Coronary artery (tissue), 2 donors: ENCODE measurements around the gene WDFY2.
A peak's percentile ranks its signal among the peaks of the same experiment; 100 is the strongest.

Experiments
- DNase-seq: peaks from one replicate; pipeline ENCODE4 v3.0.0-alpha.2; 2017; ENCODE audit warnings: low spot score
- H3K27ac ChIP-seq, 2 donors: fragments of 200-600 bp; sonication (generic); one replicate each; pipeline ENCODE4 v1.5.1; 2016 to 2019
- H3K4me3 ChIP-seq: fragments of 200-600 bp; sonication (generic); 2 replicates; pipeline ENCODE4 v1.5.1; 2016; ENCODE audit warnings: mild to moderate bottlenecking, moderate library complexity
- CTCF ChIP-seq: fragments of 200-600 bp; sonication (generic); IDR thresholded peaks from one replicate; pipeline ENCODE4 v1.5.1; 2019; ENCODE audit warnings: antibody characterized with exemption

The WDFY2 gene

GRCh38 chr13:51807041-51807440, 222.8 kb downstream of the WDFY2 start:
- TF ChIP-seq CTCF, result no peak
- no peak overlapping the region for H3K4me3 ChIP-seq
- DNase-seq, result no peak
- no peak overlapping the region for H3K27ac ChIP-seq

GRCh38 chr13:51808811-51809210, 224.5 kb downstream of the WDFY2 start:
- H3K27ac ChIP-seq, result no peak overlapping the region
- no peak for DNase-seq
- no peak overlapping the region for H3K4me3 ChIP-seq
- TF ChIP-seq CTCF, result no peak

DNA sequence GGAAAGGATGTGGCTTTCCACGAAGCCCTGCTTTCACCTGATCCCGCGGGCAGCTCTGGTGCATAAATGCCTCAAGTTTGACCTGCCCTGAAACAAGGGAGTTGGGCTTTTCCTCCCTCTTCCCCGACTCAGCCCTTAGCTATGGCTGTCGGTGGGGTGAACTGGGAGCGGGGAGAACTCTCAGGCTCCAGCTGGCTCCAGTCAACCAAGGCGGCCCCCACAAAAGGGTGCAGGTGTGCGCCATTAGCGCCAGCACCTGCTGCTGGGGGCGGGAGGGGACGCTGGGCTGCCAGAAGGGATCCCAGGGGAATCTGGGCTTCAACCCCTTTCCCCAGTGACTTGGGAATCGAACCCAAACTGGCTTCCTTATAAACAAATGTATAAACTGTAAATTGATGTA, 226.8 kb downstream of the WDFY2 start:
- Histone ChIP-seq H3K27ac (no peak overlapping the region), H3K4me3 (no peak overlapping the region)
- TF ChIP-seq CTCF, result no peak
- DNase-seq, result no peak

- H3K27ac ChIP-seq, result peak overlapping the region in 1 of 2 donors; percentile 10
- TF ChIP-seq CTCF, result no peak
- DNase-seq, result no peak
- no peak overlapping the region for H3K4me3 ChIP-seq
These were observed 227.7 kb downstream of the WDFY2 start for GRCh38 chr13:51811920-51812451.

DNA sequence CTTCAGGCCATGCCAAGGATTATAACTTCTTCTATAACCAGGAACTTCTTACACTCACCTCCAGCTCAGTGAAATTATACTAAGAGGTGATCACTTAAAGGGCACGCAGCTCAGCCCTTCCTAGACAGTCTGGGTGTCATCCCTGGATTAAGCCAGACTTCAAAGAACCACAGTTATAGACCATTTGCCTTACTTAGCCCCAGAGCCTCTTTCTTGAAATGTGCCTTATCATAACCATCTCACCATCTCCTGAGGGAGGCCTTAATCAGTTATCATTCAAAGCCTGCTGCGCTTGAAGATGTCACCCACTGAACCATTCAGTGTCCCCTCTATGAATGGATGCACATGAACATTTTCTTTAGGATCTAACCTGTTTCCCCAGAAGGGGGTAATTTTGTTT, 229.8 kb downstream of the WDFY2 start:
- no peak for TF ChIP-seq CTCF
- no peak overlapping the region for H3K4me3 ChIP-seq

GRCh38 chr13:51814825-51815650, 230.8 kb downstream of the WDFY2 start:
- no peak for DNase-seq
- Histone ChIP-seq H3K27ac (no peak overlapping the region), H3K4me3 (peak overlapping the region; percentile 66)
- TF ChIP-seq CTCF, result peak; percentile 70

More for the DNA sequence above, 229.8 kb downstream of the WDFY2 start:
- no peak overlapping the region for H3K27ac ChIP-seq
- DNase-seq, result no peak

DNA sequence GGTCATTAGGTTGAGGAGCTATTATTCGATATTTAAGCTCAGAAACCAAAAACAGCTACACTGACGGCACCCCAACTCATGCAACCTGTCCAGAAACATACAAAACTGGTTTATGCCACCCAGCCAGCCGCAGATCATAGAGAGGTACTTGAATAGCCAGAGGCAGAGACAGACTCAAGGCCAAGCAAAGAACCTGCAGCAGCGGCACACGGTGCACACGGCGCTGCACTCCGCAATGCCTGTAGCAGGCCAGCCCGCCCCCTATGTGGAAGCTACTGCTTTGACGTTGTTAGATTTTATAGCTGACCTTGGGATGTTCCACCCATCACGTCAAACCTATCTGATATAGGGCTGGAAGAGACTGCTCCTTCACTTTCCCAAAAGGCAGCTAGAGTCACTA, 231.6 kb downstream of the WDFY2 start:
- no peak for TF ChIP-seq CTCF
- Histone ChIP-seq H3K4me3 (no peak overlapping the region), H3K27ac (no peak overlapping the region)
- DNase-seq, result no peak
